NOMO-1 treated with dmso at 0.1 percent for 144 hours (cell line): ENCODE data around the gene MYO16.

Source experiments
- DNase-seq: peaks from one replicate; lab custom pipeline; 2025; ENCODE audit not compliant: unreplicated experiment; lab: John Stamatoyannopoulos, UW

MYO16 gene

DNA sequence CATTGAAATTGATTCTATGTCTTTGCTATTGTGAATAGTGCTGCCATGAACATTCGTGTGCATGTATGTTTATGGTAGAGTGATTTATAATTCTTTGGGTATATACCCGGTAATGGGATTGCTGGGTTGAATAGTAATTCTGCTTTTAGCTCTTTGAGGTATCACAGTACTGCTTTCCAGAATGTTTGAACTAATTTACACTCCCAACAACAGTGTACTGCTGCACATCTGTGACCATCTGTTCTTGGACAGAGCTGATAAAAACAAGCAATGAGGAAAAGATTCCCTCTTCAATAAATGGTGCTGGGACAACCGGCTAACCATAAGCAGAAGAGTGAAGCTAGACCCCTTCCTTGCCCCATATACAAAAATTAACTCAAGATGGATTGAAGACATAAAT lies 231.0 kb downstream of the MYO16 start:
- no peak for DNase-seq

DNA sequence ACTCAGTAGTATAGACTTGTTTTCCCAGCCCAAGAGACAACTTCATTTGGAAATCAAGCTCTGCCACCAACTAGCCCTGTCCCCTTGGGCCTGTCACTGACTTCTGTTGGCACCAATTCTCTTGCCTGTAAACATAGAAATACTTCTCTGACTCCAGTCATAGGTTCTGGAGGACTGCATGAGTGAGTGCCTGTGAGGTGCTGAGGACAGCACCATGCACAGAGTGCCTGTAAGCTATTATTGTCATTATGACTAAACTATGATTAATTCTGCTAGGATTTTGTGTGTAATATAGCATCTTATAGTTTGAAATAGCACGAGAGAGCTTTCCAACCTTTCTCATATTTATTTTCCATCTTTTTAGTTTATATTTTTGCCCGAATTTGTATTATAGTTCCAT lies 247.9 kb downstream of the MYO16 start:
- no peak for DNase-seq

DNA sequence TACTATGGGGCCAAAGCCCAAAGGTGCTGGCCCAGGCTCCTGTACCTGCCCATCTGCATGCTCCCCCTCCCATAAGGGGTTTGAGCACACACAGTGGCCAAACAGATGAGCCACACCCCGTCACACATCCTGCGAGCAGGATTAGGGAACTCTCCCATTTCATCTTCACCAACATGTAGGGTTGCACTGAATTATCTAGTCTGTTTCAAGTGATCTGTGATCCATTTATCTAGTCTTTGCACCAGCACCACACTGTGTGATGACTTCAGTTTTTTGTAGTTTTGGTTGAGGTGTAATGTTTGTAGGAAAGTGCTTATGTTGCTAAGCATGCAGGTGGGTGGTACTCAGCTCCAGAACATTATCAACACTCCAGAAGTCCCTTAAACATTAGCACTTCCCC lies 249.3 kb downstream of the MYO16 start:
- DNase-seq: no peak

DNA sequence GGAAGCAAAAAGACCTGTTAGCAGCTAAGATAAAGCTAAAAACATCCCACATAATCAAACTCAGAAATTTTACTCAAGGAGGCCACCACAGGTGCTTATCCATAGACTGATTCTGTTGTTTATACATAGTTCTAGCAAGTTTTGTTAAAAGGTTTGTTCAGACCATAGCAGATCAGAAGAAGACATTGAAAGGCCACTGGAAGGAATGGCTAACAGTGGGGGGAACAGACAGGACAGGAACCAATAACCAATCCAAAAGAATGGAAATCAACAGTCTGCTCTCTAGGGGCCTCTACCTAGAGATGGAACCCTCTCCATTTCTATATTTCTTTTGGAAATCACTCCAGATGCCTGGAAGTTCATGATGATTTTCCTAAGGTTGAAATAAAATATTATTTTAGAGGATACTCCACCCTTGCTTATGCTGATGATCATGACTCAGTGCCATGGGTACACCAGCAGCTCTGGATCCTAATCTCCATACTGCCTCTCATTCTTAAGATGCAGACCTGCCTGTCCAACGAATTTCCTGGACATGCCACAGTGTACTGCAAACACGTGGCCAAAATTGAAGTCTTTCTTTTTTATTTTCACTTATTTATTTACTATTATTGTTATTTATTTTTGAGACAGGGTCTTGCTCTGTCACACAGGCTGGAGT lies 260.0 kb downstream of the MYO16 start:
- no peak for DNase-seq

DNA sequence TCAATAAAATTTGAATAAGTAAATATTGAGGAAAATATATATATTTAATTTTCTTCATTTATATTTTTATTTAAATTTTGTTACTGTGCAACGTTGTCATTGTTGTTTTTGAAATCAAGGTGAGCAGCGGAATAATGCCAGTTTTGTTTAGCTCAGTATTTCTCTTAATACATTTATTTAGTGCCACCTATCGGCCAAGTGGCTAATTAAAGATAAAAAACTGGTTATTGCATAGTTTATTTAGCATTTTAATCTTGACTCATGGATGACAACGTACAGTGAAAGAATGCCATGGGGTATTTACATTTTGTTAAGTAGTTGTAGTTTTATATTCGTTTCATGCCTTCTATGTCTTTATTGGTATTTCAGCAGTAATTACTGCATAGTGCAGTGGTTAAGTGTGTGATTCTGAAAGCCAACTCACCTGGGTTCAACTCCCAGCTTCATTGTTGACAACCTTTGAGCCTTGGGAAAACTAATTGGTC lies 265.9 kb downstream of the MYO16 start:
- DNase-seq: no peak

DNA sequence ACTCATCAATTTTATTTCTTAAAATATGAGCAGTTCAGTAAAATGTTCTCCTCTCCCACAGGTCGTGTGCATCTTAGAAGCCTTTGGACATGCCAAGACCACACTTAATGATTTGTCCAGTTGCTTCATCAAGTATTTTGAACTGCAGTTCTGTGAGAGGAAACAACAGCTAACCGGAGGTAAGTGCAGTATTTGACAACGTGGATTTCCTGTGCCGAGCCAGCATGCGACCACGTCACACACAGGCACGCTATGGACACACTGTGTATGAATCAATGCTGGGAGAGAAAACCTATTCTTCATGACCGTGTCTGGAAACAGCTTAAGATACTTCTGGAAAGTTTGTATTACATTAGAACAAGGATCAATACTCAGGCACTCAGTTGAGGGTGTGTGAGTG lies 268.5 kb downstream of the MYO16 start:
- peak; percentile 25 for DNase-seq

DNA sequence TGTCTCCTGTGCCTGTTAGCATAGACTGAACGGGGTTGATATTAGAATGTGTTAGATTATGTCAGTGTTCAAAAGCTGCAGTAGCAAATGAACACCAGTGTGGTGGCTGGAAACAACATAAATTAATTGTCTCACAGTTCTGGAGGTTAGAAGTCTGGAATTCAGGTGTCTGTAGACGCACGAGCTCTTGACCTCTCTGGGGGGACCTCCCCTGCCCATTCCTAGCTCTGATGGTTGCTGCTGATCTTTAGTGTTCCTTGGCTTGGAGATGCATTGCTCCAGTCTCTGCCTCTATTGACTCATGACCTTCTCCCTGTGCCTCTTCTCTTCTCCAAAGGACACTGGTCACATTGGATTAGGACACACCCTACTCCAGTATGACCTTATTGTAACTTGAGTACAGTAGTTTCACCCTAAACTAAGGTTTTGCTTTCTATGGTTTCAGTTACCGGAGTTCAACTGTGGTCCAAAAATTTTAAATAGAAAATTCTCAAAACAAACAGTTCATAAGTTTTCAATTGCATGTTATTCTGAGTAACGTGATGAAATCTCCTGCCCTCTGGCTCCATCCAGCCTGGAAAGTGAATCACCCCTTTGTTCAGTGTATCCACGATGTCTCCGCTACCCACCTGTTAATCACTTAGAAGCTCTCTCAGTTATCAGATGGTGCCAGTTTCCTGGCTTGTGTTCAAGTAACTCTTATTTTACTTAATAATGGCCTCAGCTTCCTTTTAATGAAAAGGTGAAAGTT lies 273.2 kb downstream of the MYO16 start:
- no peak for DNase-seq

DNA sequence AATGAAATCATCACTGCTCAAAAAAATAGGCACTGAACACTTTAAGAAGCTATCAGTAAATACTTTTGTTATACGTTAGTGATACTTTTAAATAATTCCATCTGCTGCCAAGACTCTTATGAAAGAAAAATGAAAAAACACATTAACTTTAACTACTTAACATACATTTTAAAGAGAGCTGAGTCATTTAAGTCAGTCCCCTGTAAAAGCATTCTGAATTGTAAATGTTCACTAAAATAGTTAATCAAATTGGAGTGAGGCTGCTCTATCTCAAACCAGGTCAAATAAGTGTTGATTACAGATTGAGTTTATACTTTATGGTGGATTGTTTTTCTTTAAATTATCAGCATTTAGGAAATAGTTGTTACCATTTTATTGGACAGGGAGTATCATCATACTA lies 274.2 kb downstream of the MYO16 start:
- DNase-seq: no peak

DNA sequence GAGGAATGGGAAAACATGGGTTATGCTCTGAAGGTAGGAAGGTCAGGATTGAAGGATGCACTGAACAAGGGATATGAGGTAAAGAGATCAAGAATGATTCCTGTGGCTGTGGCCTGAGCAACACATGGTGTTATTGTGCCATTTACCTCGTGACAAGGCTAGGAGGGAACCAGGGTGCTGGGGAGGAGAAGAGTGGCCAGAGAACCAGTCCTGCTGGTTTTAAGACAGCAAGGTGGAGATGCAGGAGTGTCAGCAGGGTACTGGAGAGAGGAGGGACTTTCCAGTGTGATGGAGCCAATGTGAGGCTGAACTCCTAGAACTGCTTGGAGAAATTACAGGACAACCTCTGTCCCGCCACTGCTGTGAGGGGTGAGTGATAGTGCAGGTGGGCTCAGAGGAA lies 282.4 kb downstream of the MYO16 start:
- no peak for DNase-seq

DNA sequence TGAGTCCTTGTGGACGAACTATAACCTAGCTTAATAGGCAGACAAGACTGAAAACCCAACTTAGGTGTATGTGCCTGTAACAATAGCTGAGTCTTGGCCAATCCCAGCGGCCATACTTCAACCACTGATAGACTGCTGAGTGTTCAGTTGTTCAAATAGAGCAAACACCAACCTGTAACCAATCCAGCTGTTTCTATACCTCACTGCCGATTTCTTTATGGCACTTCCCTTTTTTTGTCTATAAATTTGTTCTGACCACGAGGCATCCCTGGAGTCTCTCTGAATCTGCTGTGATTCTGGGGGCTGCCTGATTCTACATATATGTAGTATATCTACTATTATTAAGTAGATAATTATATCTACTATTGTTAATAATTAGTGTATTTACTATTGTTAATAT lies 284.3 kb downstream of the MYO16 start:
- peak; percentile 35 for DNase-seq

DNA sequence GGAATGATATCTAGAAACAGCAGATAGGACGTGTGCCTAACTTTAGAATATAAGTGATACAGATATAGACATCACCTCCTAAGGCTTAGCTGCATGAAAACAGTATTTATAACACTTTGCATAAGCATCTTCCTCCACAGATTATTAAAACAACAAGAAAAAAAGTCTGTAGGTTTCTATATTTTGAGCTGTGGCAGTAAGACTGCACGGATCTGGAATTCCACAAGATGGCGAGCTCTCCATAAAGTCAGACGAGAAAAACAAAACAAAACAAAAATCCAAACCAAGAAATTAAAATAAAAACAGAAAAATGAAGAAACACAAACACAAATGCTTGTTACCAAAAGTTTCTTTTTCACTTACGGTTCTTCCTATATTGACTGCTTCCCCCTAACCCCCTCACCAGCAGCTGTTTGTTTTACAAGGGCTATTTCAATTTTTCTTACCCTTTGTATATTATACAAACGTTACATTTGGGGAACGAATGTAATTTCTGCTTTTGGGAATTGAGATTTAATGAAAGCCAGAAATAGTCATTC lies 285.8 kb downstream of the MYO16 start:
- no peak for DNase-seq

DNA sequence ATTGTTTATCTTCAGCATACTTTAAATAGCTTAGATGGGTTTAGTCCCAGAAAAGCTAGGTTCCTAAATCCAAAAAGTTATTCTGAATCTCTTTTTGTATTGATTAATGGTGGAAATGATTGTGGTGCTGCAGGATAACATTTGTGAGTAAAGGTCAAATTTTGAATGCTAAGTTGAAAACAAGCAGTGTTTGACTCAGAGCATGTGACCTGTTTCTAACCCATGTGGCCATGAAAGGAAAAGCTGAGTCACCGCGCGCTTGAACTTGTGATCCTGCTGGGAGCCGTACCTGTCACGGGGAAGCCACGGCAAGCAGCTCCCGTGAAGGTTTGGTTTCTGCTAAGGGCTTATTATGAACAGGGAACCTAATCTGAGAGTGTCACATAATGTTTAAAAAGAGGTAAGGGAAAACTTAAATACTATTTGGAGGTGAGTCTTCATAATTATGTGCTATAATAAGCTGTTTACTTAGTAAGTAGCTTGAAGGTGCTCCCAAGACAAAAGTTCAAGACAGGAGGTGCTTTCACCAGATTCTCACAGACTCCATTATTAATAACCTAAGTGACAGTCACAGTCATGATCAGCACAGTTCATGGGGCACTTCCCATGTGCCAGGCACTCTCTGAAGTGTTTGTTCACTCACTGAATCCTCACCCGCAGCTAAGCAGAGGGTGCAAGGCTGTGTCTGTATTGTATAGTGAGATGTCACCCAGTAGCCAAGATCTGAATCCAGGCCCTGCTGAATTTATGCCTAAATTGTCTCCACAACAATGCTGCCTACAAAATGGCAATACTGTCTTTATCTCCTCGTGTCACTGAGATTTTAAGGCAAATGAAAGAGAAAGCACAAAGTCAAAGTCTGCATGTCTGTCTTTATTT lies 286.5 kb downstream of the MYO16 start:
- DNase-seq: peak; percentile 36

DNA sequence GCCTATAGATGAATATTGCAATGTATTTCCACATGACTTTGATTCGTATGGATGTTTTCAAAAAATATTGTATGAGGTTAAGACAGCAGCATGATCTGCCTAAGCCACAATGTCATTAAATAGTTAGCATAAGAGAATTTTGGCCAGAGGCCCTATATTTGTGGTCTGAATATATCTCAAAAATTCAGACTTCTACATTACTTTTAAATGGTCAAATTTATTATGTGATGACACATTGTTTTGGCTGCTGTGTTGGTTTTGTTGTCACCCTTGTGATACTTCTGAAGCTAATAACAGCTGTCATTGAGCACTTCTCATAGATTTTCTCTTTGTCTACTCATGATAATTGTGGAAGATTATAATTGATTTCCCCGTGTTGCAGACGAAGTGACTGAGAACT lies 288.2 kb downstream of the MYO16 start:
- DNase-seq: no peak

DNA sequence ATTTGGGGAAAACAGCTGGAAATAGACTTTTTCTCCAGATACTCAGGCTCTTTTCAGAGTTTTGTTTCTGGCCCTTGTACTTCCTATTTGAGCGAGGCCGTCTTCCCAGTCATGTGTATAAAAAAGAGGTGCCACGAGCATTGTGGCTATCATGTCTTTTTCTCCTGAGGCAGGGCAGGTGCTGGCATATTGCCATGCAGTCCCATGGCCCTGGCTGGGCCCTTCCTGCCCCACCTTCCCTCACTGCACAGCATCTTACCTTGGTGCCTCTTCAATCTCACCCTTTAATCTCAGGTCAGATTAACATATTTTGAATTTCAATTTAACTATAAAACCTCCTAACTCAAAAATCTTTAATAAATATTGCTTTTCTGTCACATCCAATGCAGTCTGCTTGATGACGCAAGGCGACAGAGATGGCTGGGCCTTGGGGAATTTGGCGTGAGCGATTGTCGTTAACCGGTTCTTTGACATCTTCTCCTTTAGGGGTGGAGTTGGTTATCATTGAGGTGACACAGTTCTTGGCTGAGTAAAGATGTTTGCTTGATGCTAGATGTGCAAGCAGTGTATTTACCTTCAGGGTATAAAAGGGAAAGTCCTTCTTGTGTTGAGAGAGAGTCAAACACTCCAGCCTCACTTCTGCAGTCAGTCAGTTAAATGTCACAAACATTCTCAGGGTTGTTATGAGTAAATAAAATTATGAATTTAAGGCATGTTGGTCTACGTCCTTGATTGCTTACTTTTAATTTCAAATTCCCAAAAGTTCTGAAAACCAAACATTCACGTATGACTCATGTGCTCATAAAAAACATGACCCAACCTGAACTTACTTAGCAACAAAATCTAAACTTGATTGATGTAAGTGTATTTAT lies 289.9 kb downstream of the MYO16 start:
- no peak for DNase-seq

DNA sequence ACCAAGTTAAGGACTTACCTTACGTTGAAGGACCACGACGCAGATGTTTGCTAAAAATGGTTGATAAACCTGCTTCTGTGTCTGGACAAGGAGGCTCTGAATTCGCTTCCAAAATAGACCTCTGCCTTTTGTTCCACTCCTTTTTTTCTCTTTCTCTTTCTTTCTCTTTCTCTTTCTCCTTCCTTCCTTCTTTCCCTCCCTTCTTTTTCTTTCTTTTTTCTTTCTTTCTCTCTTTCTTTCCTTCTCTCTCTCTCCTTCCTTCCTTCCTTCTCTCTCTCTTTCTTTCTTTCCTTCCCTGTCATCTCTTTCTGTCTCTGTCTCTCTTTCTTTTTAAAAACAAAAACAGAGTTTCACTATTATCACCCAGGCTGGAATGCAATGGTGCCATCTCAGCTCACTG lies 290.7 kb downstream of the MYO16 start:
- no peak for DNase-seq

DNA sequence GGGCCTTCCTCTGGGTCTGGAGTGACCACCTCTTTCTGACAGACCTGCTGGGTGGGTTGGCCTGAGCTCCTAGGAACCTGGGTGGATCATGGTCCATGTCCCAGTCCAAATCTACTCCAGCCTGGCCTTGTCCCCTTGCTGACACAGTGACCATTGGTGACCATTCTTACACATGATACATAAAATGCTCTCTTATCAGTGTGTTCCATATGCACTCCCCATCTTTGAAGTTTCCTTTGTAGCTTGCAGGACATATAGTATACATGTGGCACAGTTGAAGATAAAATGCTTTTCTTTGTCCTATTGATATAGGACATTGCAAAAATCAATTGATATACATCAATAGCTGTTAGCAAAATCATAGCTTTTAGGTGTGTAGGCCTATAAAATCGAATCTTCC lies 291.8 kb downstream of the MYO16 start:
- DNase-seq: no peak

DNA sequence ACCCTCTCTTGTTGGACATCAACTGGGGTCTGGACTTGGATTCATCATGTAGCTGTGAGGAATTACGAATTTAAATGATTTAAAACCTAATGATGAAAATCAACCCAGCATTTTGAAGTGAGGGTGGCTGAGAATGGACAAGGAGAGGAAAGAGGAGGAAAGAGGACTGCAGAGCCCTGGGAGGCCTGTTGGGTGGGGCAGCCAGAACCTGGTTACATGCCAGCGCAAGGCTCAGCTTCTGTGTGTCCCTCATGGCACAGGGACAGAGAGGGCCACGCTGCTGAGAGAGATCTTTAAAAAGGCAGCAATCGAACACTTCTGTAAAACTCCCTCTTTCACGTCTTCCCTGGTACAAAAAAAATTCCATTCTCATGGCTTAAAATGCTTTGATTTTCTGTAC lies 292.7 kb downstream of the MYO16 start:
- DNase-seq: no peak

DNA sequence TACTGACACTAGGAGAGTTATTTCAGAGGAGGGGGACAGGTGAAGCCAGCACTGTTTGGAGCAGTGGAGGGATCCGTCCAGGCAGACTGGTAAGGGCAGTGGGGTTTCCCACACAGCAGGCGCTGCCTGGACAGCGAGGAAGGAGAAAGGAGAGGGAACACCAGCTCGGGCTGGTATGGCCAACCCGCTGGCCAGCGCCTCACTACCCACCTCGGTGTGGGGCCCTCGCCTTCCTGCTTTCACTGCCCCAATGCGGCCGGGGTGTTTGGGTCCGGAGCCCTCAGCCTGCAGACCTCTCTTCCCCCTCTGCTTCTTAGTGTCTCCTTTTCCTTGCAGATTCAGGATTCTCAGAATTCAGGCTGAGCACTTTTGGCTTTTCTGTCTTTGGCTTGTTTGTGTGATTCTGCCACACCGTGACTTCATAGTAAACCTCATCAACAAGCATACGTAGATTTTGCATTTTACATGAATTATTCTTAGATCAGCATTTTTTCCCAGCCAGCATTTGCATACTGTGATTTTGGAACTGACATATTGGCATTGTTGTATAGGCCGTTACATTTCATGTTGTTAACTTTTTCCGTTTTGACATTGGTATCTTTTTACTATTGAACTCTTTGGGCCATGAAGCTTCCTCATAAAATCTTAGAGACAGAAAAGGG lies 294.1 kb downstream of the MYO16 start:
- no peak for DNase-seq

DNA sequence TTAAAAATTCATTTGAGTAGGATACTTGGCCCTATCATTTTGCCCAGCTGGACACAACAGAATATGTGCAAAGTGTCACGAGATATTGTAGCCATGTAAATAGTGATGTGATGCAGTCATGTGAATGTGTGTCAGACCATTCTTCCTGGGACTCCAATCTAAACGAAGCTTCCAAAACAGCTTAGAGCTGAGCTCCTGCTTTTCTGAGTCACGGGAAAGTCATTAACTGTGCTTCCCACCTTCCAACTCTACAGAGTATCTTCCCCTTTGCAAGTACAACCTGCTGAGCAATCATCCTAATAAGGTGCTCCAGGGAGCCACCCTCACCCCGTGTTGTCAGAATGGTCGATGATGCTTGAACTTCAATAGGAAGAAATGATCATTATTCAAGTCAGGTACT lies 294.7 kb downstream of the MYO16 start:
- DNase-seq: no peak

DNA sequence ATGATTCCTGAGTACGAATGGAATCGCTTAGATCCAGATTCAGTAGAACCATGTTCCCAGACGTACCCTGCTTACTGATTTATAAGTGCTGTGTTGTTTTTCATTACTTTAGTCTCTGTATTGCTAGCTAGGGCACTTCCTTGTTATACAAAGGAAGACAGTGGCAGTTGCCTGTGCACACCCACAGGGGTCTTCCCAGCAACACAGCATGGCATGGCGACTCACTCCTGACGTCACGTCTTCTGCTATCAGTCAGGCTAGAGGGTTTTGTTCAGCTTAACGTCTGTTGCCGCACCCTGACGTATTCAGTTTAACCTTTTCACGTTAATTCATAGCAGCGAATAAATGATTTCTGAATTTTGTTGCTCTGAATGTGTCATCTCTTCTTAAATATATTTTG lies 295.1 kb downstream of the MYO16 start:
- no peak for DNase-seq
